ENCODE measurements around the gene JUNB. TPM values are rescaled to one million over a fixed set of nuclear protein-coding genes. Genes with fewer than 3 reads are reported as not detected.
"Not testable (repeated sequence)": the region's sequence is repeated elsewhere in the genome, so short reads cannot be mapped to it uniquely, and the experiment has no call there.

The JUNB gene
- total RNA-seq, 3 donors from 2014 or later, result 261 to 295 (median 287) TPM

- Mint-ChIP-seq H3K27me3 (ENCODE audit: low read depth) (no peaks in the 10 kb centered on the region), H3K4me1 (ENCODE audit: low read depth) (peaks cover 38% of the 10 kb centered on the region), H3K36me3 (ENCODE audit: insufficient read depth) (peaks cover 5% of the 10 kb centered on the region), H3K9me3 (no peaks in the 10 kb centered on the region), H3K4me3 (peak overlapping the region; percentile 97)
- ATAC-seq (peak; percentile 35 to 39), DNase-seq (peak; percentile 78)
Measured at GRCh38 chr19:12789904-12790619, 1.2 kb upstream of the JUNB start.

- DNase-seq (no peak), ATAC-seq (no peak)
- Mint-ChIP-seq H3K36me3 (ENCODE audit: insufficient read depth) (peaks cover 5% of the 10 kb centered on the region), H3K4me1 (ENCODE audit: low read depth) (peaks cover 43% of the 10 kb centered on the region), H3K9me3 (no peaks in the 10 kb centered on the region), H3K4me3 (peak overlapping the region; percentile 97), H3K27me3 (ENCODE audit: low read depth) (no peaks in the 10 kb centered on the region)
Measured at GRCh38 chr19:12790628-12791344, 500 bp upstream of the JUNB start.

DNA sequence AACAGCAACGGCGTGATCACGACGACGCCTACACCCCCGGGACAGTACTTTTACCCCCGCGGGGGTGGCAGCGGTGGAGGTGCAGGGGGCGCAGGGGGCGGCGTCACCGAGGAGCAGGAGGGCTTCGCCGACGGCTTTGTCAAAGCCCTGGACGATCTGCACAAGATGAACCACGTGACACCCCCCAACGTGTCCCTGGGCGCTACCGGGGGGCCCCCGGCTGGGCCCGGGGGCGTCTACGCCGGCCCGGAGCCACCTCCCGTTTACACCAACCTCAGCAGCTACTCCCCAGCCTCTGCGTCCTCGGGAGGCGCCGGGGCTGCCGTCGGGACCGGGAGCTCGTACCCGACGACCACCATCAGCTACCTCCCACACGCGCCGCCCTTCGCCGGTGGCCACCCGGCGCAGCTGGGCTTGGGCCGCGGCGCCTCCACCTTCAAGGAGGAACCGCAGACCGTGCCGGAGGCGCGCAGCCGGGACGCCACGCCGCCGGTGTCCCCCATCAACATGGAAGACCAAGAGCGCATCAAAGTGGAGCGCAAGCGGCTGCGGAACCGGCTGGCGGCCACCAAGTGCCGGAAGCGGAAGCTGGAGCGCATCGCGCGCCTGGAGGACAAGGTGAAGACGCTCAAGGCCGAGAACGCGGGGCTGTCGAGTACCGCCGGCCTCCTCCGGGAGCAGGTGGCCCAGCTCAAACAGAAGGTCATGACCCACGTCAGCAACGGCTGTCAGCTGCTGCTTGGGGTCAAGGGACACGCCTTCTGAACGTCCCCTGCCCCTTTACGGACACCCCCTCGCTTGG, 966 bp downstream of the JUNB start:
- H3K36me3 Mint-ChIP-seq (ENCODE audit: insufficient read depth), result peaks cover 5% of the 10 kb centered on the region
- ATAC-seq (no peak), DNase-seq (peak; percentile 68)
- peak overlapping the region; percentile 97 for H3K4me3 Mint-ChIP-seq
- H3K9me3 Mint-ChIP-seq, result no peaks in the 10 kb centered on the region
- H3K4me1 Mint-ChIP-seq (ENCODE audit: low read depth), result peaks cover 47% of the 10 kb centered on the region
- no peaks in the 10 kb centered on the region for H3K27me3 Mint-ChIP-seq (ENCODE audit: low read depth)

- Mint-ChIP-seq H3K36me3 (ENCODE audit: insufficient read depth) (peaks cover 5% of the 10 kb centered on the region), H3K4me1 (ENCODE audit: low read depth) (peaks cover 47% of the 10 kb centered on the region), H3K9me3 (no peaks in the 10 kb centered on the region), H3K27me3 (ENCODE audit: low read depth) (no peaks in the 10 kb centered on the region), H3K4me3 (peak overlapping the region; percentile 97)
- DNase-seq (no peak), ATAC-seq (no peak)
Measured at GRCh38 chr19:12792853-12793289, 1.6 kb downstream of the JUNB start.

GRCh38 chr19:12793290-12794195, 2.3 kb downstream of the JUNB start:
- peak overlapping the region; percentile 97 for H3K4me3 Mint-ChIP-seq
- peaks cover 5% of the 10 kb centered on the region for H3K36me3 Mint-ChIP-seq (ENCODE audit: insufficient read depth)
- H3K9me3 Mint-ChIP-seq, result no peaks in the 10 kb centered on the region
- ATAC-seq (peak; percentile 33 to 37), DNase-seq (peak; percentile 94)
- H3K27me3 Mint-ChIP-seq (ENCODE audit: low read depth), result no peaks in the 10 kb centered on the region
- H3K4me1 Mint-ChIP-seq (ENCODE audit: low read depth), result peaks cover 41% of the 10 kb centered on the region

DNA sequence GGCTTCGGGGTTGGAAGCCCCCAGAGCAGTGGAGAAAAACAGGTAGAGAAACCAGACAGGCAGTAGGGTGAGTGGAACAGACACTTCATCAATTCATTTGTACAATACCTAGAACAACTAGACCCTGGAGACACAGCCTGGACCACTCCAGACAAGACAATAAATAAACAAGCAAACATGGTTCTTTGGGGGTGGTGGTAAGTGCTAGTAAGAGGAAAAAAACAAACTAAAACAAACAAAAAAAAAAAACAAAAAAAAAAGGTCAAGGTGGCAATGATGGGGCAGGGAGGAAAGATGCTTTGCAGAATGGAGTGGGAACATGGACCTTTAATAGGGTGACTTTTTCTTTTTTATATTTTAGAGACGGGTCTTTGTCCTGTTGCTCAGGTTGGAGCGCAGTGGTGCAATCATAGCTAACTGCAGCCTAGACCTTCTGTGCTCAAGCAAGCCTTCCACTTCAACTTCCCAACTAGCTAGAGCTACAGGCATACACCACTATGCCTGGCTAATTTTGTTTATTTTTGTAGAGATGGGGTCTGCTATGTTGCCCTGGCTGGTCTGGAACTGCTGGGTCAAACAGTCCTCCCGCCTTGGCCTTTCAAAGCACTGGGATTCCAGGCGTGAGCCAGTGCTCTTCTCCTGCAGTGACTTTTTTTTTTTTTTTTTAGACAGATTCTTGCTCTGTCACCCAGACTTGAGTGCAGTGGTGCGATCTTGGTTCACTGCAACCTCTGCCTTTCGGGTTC, 3.1 kb downstream of the JUNB start:
- ATAC-seq (peak in 1 of 2 donors; percentile 0), DNase-seq (no peak)
- Mint-ChIP-seq H3K27me3 (ENCODE audit: low read depth) (no peaks in the 10 kb centered on the region), H3K4me1 (ENCODE audit: low read depth) (peaks cover 33% of the 10 kb centered on the region), H3K4me3 (peak overlapping the region; percentile 78), H3K9me3 (no peaks in the 10 kb centered on the region), H3K36me3 (ENCODE audit: insufficient read depth) (peaks cover 5% of the 10 kb centered on the region)

- H3K4me1 Mint-ChIP-seq (ENCODE audit: low read depth), result peaks cover 33% of the 10 kb centered on the region
- no peak for ATAC-seq
- no peaks in the 10 kb centered on the region for H3K9me3 Mint-ChIP-seq
- H3K36me3 Mint-ChIP-seq (ENCODE audit: insufficient read depth), result peaks cover 5% of the 10 kb centered on the region
- no peaks in the 10 kb centered on the region for H3K27me3 Mint-ChIP-seq (ENCODE audit: low read depth)
- H3K4me3 Mint-ChIP-seq, result peak overlapping the region; percentile 78
- DNase-seq, result no peak
Measured at GRCh38 chr19:12794971-12795381, 3.7 kb downstream of the JUNB start.

- ATAC-seq (peak in 1 of 2 donors; percentile 9), DNase-seq (peak; percentile 72)
- Mint-ChIP-seq H3K9me3 (no peaks in the 10 kb centered on the region), H3K27me3 (ENCODE audit: low read depth) (no peaks in the 10 kb centered on the region), H3K4me1 (ENCODE audit: low read depth) (peaks cover 37% of the 10 kb centered on the region), H3K4me3 (peak overlapping the region; percentile 78), H3K36me3 (ENCODE audit: insufficient read depth) (peaks cover 5% of the 10 kb centered on the region)
Measured at GRCh38 chr19:12796146-12797071, 5.1 kb downstream of the JUNB start.

DNA sequence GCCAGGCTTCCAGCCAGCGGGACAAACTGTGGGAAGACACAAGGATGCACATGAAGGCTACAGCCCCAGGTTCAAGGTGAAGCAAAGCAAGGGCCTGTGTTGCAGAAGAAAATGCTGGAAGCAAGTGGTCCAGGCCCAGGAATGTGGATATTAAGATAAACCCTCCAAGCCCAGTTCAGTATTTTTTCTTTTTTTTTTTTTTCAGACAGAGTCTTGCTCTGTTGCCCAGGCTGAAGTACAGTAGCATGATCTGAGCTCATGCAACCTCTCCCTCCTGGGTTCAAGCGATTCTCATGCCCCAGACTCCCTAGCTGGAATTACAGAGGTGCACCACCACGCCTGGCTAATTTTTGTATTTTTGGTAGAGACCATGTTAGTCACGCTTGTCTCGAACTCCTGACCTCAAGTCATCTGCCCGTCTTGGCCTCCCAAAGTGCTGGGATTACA, 5.9 kb downstream of the JUNB start:
- Mint-ChIP-seq H3K9me3 (no peaks in the 10 kb centered on the region), H3K4me3 (no peak overlapping the region), H3K4me1 (ENCODE audit: low read depth) (peaks cover 39% of the 10 kb centered on the region), H3K36me3 (ENCODE audit: insufficient read depth) (peaks cover 2% of the 10 kb centered on the region), H3K27me3 (ENCODE audit: low read depth) (no peaks in the 10 kb centered on the region)
- DNase-seq (no peak), ATAC-seq (no peak)

GRCh38 chr19:12797607-12798006, 6.3 kb downstream of the JUNB start:
- ATAC-seq; H3K9me3 Mint-ChIP-seq; H3K27me3 Mint-ChIP-seq (ENCODE audit: low read depth); DNase-seq; H3K36me3 Mint-ChIP-seq (ENCODE audit: insufficient read depth); H3K4me3 Mint-ChIP-seq: not testable (repeated sequence)
- H3K4me1 Mint-ChIP-seq (ENCODE audit: low read depth), result peaks cover 43% of the 10 kb centered on the region

DNA sequence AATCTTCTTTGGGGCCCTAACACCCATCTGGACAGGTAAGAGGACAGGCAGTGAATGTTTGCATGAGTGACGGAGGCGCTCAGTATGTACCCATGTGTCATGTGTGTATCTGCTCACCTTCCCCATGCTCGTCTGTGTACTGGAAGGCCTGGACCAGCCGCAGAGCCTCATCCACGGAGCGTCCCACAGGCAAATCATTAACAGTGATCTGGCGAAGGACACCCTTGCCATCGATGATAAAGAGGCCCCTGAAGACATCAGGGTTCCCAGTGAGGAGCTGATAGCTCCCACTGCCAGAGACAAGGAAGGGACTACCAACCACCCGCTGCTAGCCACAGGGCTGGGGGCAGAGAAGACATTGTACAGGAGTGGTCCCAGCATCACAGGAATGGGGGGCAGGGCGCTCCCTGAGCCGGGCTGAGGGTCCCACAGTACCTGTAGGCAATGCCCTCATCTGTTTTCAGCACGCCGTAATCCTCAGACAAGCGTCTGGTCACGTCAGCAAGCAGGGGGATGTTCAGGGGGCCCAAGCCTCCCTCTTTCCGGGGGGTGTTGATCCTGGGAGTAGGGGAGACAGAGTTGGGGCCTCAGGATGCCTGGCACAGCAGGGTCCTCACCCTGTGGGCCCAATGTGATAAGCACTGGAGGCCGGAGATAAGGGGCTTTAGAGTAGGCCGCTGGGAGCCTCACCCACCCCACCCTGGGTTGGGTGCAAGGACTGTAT, 8.6 kb downstream of the JUNB start:
- no peaks in the 10 kb centered on the region for H3K36me3 Mint-ChIP-seq (ENCODE audit: insufficient read depth)
- DNase-seq, result no peak

DNA sequence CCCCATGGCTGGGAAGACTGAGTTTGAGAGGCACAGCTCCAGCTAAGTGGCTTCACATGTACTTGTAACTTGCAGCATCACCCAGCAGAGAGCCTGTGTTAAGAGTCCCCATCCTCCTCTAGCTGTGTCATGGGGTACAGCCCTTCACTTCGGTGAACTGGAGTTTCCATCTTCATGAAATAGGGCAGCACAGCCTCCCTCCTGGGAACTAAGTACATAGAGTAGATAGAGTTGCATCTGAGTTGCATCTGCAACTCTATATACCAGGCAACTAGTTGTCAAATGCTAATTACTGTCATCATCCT, 9.1 kb downstream of the JUNB start:
- ATAC-seq (no peak), DNase-seq (no peak)
- no peaks in the 10 kb centered on the region for H3K27me3 Mint-ChIP-seq (ENCODE audit: low read depth)
- peaks cover 32% of the 10 kb centered on the region for H3K4me1 Mint-ChIP-seq (ENCODE audit: low read depth)
- peak overlapping the region; percentile 86 for H3K4me3 Mint-ChIP-seq
- no peaks in the 10 kb centered on the region for H3K36me3 Mint-ChIP-seq (ENCODE audit: insufficient read depth)
- no peaks in the 10 kb centered on the region for H3K9me3 Mint-ChIP-seq

More for the DNA sequence above, 8.6 kb downstream of the JUNB start:
- H3K4me3 Mint-ChIP-seq, result peak overlapping the region; percentile 86
- no peaks in the 10 kb centered on the region for H3K9me3 Mint-ChIP-seq
- ATAC-seq, result no peak
- no peaks in the 10 kb centered on the region for H3K27me3 Mint-ChIP-seq (ENCODE audit: low read depth)
- H3K4me1 Mint-ChIP-seq (ENCODE audit: low read depth), result peaks cover 35% of the 10 kb centered on the region
